CD14-positive monocyte (primary cell): Measurements from ENCODE around the gene CYP46A1. TPM values are rescaled to one million over a fixed set of nuclear protein-coding genes. Genes with fewer than 3 reads are reported as not detected.

Experiments
- DNase-seq, 3 donors: peaks; one replicate each; pipeline ENCODE4 v3.0.0-alpha.2; 2011 to 2022
- H2AFZ ChIP-seq: 2 replicates; pipeline ENCODE4 v1.6.0; 2012; ENCODE audit warnings: mild to moderate bottlenecking, low read depth, low read length, inconsistent platforms; ENCODE audit not compliant: insufficient read depth, poor library complexity, severe bottlenecking
- H3K27ac ChIP-seq, 2 donors: 1 replicate in 1 of 2; 2 replicates in 1 of 2; pipeline ENCODE4 v1.5.1; 2012 to 2013; ENCODE audit warnings: low read length in 2 of 2, control low read depth in 1 of 2, inconsistent platforms in 1 of 2, low read depth in 1 of 2, mild to moderate bottlenecking in 1 of 2
- H3K27me3 ChIP-seq, 2 donors: one replicate each; pipeline versions ENCODE4 v1.6.0 to v1.6.1; 2011 to 2013; ENCODE audit warnings: low read length in 2 of 2; ENCODE audit not compliant: control insufficient read depth in 2 of 2, insufficient read depth in 2 of 2
- H3K36me3 ChIP-seq, 2 donors: replicated peaks in 1 of 2; 1 replicate in 1 of 2; 2 replicates in 1 of 2; pipeline versions ENCODE4 v1.5.1 to v1.6.1; 2012 to 2013; ENCODE audit warnings: low read length in 2 of 2, control low read depth in 1 of 2, inconsistent platforms in 1 of 2, mild to moderate bottlenecking in 1 of 2; ENCODE audit not compliant: insufficient read depth in 2 of 2, control insufficient read depth in 1 of 2
- H3K4me1 ChIP-seq, 2 donors: 1 replicate in 1 of 2; 2 replicates in 1 of 2; pipeline versions ENCODE4 v1.5.1 to v1.6.1; 2012 to 2013; ENCODE audit warnings: low read length in 2 of 2, control low read depth in 1 of 2, inconsistent platforms in 1 of 2, mild to moderate bottlenecking in 1 of 2, moderate library complexity in 1 of 2; ENCODE audit not compliant: insufficient read depth in 2 of 2, control insufficient read depth in 1 of 2
- H3K4me2 ChIP-seq: replicated peaks from 2 replicates; pipeline ENCODE3; 2012; ENCODE audit warnings: low read length, moderate library complexity, mild to moderate bottlenecking; ENCODE audit not compliant: poor library complexity, severe bottlenecking; ENCODE audit errors: extremely low read depth
- H3K4me3 ChIP-seq, 3 experiments: fragments of 200-600 bp in 1 of 3; sonication (generic) in 1 of 3; replicated peaks in 1 of 3; 1 replicate in 2 of 3; 2 replicates in 1 of 3; pipeline ENCODE4 v1.5.1; 2011 to 2013; ENCODE audit warnings: low read length in 3 of 3, mild to moderate bottlenecking in 3 of 3, control low read depth in 2 of 3, low read depth in 2 of 3, inconsistent platforms in 1 of 3, moderate library complexity in 1 of 3
- H3K79me2 ChIP-seq: 2 replicates; pipeline ENCODE4 v1.6.0; 2012; ENCODE audit warnings: mild to moderate bottlenecking, control low read depth, inconsistent platforms, low read length, moderate library complexity; ENCODE audit not compliant: insufficient read depth
- H3K9ac ChIP-seq: 2 replicates; pipeline ENCODE4 v1.6.0; 2017; ENCODE audit warnings: low read length, mild to moderate bottlenecking; ENCODE audit not compliant: insufficient read depth, poor library complexity, severe bottlenecking
- H3K9me3 ChIP-seq, 2 donors: replicated peaks in 1 of 2; 1 replicate in 1 of 2; 2 replicates in 1 of 2; pipeline versions ENCODE4 v1.5.1 to v1.6.1; 2012 to 2013; ENCODE audit warnings: low read length in 2 of 2, control low read depth in 1 of 2; ENCODE audit not compliant: control insufficient read depth in 1 of 2, insufficient read depth in 1 of 2
- H4K20me1 ChIP-seq: 2 replicates; pipeline ENCODE4 v1.6.0; 2012; ENCODE audit warnings: mild to moderate bottlenecking, low read length, control low read depth, moderate library complexity; ENCODE audit not compliant: insufficient read depth
- H3K27ac Mint-ChIP-seq, 7 donors: one replicate each; pipeline ENCODE4 v1.8.0; 2020; ENCODE audit warnings: mild to moderate bottlenecking in 7 of 7, mixed read lengths in 7 of 7, moderate library complexity in 6 of 7, inconsistent platforms in 2 of 7
- H3K27me3 Mint-ChIP-seq, 3 donors: one replicate each; pipeline ENCODE4 v1.8.0; 2021 to 2022; ENCODE audit warnings: low read depth in 3 of 3, mild to moderate bottlenecking in 3 of 3, mixed read lengths in 3 of 3, moderate library complexity in 3 of 3, inconsistent platforms in 1 of 3
- H3K36me3 Mint-ChIP-seq, 2 donors: one replicate each; pipeline ENCODE4 v1.8.0; 2020; ENCODE audit warnings: mixed read lengths in 2 of 2, inconsistent platforms in 1 of 2, mild to moderate bottlenecking in 1 of 2
- H3K4me1 Mint-ChIP-seq: one replicate; pipeline ENCODE4 v1.8.0; 2020; ENCODE audit warnings: mild to moderate bottlenecking, mixed read lengths
- H3K4me3 Mint-ChIP-seq, 2 donors: one replicate each; pipeline ENCODE4 v1.8.0; 2020; ENCODE audit warnings: mild to moderate bottlenecking in 2 of 2, mixed read lengths in 2 of 2, moderate library complexity in 1 of 2
- H3K9me3 Mint-ChIP-seq, 7 donors: one replicate each; pipeline ENCODE4 v1.8.0; 2020 to 2022; ENCODE audit warnings: mixed read lengths in 7 of 7, mild to moderate bottlenecking in 6 of 7, moderate library complexity in 6 of 7, inconsistent platforms in 2 of 7
- WGBS: methylation state at CpG from one replicate; pipeline ENCODE4 v1.1.5; 2013; ENCODE audit warnings: missing lambda C conversion rate; ENCODE audit not compliant: insufficient coverage; 5-methylcytosine and 5-hydroxymethylcytosine counted together
- intact Hi-C, 2 donors: fragments of 100-400 bp; cut with micrococcal nuclease; formaldehyde crosslinking; loops; one replicate each; pipeline versions ENCODE4 v1.15.0 to v1.15.1; 2023
- polyA plus RNA-seq, 3 donors: library from polyadenylated mRNA; depleted of rRNA in 1 of 3; unstranded in 2 of 3; stranded (reverse) in 1 of 3; fragments of 300-500 nt in 2 of 3; fragments of >200 nt in 1 of 3; fragmentation: Illumina TruSeq in 2 of 3; gene quantifications; 1 replicate in 2 of 3; 2 replicates in 1 of 3; pipeline ENCODE4 v1.2.3, GENCODE V29; 2012 to 2021
- TF ChIP-seq, protein P1 (sequence below): fragments of 200-600 bp; IDR thresholded peaks from one replicate; pipeline ENCODE4 v1.8.0; 2022; ENCODE audit warnings: antibody characterized with exemption, mild to moderate bottlenecking

Gene CYP46A1
- polyA plus RNA-seq, 3 donors, result not detected

- intact Hi-C loops, result no loop called here
- TF ChIP-seq, protein P1, sequence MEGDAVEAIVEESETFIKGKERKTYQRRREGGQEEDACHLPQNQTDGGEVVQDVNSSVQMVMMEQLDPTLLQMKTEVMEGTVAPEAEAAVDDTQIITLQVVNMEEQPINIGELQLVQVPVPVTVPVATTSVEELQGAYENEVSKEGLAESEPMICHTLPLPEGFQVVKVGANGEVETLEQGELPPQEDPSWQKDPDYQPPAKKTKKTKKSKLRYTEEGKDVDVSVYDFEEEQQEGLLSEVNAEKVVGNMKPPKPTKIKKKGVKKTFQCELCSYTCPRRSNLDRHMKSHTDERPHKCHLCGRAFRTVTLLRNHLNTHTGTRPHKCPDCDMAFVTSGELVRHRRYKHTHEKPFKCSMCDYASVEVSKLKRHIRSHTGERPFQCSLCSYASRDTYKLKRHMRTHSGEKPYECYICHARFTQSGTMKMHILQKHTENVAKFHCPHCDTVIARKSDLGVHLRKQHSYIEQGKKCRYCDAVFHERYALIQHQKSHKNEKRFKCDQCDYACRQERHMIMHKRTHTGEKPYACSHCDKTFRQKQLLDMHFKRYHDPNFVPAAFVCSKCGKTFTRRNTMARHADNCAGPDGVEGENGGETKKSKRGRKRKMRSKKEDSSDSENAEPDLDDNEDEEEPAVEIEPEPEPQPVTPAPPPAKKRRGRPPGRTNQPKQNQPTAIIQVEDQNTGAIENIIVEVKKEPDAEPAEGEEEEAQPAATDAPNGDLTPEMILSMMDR, result no peak
- Histone ChIP-seq H3K9me3 (no peaks in the 10 kb centered on the region), H3K79me2 (no peaks in the 10 kb centered on the region), H2AFZ (no peak overlapping the region), H3K27ac (no peak overlapping the region), H3K27me3 (peaks cover 3 to 10% of the 10 kb centered on the region in 2 donors), H3K4me1 (peaks cover 0 to 6% of the 10 kb centered on the region in 2 donors), H3K36me3 (no peaks in the 10 kb centered on the region), H3K4me3 (no peak overlapping the region), H3K4me2 (no peak overlapping the region), H3K9ac (no peak overlapping the region), H4K20me1 (no peaks in the 10 kb centered on the region)
- Mint-ChIP-seq H3K36me3 (no peaks in the 10 kb centered on the region), H3K4me1 (peaks cover 2% of the 10 kb centered on the region), H3K27ac (no peak overlapping the region), H3K4me3 (no peak overlapping the region), H3K9me3 (peaks cover 0 to 3% (median 0%) of the 10 kb centered on the region in 7 donors), H3K27me3 (peaks cover 24 to 32% (median 32%) of the 10 kb centered on the region in 3 donors)
- no peak for DNase-seq
- 91% methylated on average over 5 of the region's 9 CpGs for WGBS
Measured at GRCh38 chr14:99650189-99650588, 33.9 kb upstream of the CYP46A1 start.

DNA sequence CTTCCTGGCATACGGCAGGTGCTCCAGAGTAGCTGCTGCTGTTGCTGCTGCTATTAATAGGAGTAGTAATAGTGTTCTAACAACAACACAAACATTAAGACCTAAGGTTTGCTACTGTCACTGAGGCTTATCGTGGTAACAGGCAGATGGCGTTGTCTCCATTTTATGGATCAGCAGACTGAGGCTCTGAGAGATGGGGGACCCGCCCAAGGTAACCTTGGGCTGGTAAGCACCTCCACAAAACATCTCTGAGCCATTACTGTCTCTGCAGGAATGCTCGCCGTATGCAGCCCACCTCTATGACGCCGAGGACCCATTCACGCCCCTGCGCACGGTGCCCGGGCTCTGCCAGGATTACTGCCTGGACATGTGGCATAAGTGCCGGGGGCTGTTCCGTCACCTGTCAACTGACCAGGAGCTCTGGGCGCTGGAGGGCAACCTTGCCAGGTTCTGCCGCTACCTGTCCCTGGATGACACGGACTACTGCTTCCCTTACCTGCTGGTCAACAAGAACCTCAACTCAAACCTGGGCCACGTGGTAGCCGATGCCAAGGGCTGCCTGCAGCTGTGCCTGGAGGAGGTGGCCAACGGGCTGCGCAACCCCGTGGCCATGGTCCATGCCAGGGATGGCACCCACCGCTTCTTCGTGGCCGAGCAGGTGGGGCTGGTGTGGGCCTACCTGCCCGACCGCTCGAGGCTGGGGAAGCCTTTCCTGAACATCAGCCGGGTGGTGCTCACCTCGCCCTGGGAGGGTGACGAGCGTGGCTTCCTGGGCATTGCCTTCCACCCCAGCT lies 31.9 kb upstream of the CYP46A1 start:
- no peak overlapping the region for H3K9ac ChIP-seq
- no peaks in the 10 kb centered on the region for H3K36me3 ChIP-seq
- WGBS, result 95% methylated on average over 31 of the region's 32 CpGs
- no peak overlapping the region for H3K4me2 ChIP-seq
- no peaks in the 10 kb centered on the region for H3K9me3 ChIP-seq
- H3K79me2 ChIP-seq, result no peaks in the 10 kb centered on the region
- Mint-ChIP-seq H3K4me1 (no peaks in the 10 kb centered on the region), H3K4me3 (no peak overlapping the region), H3K27me3 (peaks cover 19 to 25% (median 22%) of the 10 kb centered on the region in 3 donors), H3K36me3 (no peaks in the 10 kb centered on the region), H3K9me3 (peaks cover 0 to 2% (median 0%) of the 10 kb centered on the region in 7 donors), H3K27ac (no peak overlapping the region)
- H3K4me3 ChIP-seq, result no peak overlapping the region
- H3K4me1 ChIP-seq, result no peaks in the 10 kb centered on the region
- TF ChIP-seq, protein P1, result no peak
- H2AFZ ChIP-seq, result no peak overlapping the region
- no peak overlapping the region for H3K27ac ChIP-seq
- no peaks in the 10 kb centered on the region for H4K20me1 ChIP-seq
- intact Hi-C loops, result no loop called here
- peaks cover 0 to 2% of the 10 kb centered on the region in 2 donors for H3K27me3 ChIP-seq
- no peak for DNase-seq
